ENCODE measurements around the gene ZNF511.

DNA sequence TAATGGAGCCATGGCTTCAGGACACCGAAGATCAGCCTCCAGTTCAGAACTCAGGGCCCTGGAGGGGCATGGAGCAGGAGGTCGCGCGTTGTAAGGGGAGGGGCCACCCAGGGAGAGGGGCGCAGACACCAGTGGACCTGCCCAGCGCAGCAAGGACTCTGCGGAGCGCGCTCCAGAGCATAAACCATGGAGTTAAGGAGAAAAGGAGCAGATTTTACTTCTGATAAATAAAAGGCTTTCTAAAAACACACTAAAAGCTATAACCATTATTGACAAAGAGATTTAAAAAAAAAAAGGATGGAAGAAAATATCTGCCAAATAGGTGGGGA is 17.5 kb downstream of the ZNF511 start:
- TF ChIP-seq CREB1 (CRISPR knock-in tag; IDR thresholded peaks at IDR 0.05) = no peak
- TF ChIP-seq, protein P1, sequence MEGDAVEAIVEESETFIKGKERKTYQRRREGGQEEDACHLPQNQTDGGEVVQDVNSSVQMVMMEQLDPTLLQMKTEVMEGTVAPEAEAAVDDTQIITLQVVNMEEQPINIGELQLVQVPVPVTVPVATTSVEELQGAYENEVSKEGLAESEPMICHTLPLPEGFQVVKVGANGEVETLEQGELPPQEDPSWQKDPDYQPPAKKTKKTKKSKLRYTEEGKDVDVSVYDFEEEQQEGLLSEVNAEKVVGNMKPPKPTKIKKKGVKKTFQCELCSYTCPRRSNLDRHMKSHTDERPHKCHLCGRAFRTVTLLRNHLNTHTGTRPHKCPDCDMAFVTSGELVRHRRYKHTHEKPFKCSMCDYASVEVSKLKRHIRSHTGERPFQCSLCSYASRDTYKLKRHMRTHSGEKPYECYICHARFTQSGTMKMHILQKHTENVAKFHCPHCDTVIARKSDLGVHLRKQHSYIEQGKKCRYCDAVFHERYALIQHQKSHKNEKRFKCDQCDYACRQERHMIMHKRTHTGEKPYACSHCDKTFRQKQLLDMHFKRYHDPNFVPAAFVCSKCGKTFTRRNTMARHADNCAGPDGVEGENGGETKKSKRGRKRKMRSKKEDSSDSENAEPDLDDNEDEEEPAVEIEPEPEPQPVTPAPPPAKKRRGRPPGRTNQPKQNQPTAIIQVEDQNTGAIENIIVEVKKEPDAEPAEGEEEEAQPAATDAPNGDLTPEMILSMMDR (IDR thresholded peaks at IDR 0.05) = no peak
- TF ChIP-seq, protein P2, sequence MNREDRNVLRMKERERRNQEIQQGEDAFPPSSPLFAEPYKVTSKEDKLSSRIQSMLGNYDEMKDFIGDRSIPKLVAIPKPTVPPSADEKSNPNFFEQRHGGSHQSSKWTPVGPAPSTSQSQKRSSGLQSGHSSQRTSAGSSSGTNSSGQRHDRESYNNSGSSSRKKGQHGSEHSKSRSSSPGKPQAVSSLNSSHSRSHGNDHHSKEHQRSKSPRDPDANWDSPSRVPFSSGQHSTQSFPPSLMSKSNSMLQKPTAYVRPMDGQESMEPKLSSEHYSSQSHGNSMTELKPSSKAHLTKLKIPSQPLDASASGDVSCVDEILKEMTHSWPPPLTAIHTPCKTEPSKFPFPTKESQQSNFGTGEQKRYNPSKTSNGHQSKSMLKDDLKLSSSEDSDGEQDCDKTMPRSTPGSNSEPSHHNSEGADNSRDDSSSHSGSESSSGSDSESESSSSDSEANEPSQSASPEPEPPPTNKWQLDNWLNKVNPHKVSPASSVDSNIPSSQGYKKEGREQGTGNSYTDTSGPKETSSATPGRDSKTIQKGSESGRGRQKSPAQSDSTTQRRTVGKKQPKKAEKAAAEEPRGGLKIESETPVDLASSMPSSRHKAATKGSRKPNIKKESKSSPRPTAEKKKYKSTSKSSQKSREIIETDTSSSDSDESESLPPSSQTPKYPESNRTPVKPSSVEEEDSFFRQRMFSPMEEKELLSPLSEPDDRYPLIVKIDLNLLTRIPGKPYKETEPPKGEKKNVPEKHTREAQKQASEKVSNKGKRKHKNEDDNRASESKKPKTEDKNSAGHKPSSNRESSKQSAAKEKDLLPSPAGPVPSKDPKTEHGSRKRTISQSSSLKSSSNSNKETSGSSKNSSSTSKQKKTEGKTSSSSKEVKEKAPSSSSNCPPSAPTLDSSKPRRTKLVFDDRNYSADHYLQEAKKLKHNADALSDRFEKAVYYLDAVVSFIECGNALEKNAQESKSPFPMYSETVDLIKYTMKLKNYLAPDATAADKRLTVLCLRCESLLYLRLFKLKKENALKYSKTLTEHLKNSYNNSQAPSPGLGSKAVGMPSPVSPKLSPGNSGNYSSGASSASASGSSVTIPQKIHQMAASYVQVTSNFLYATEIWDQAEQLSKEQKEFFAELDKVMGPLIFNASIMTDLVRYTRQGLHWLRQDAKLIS (CRISPR knock-in tag; IDR thresholded peaks at IDR 0.05; ENCODE audit: borderline replicate concordance) = no peak
- TF ChIP-seq, protein P3, sequence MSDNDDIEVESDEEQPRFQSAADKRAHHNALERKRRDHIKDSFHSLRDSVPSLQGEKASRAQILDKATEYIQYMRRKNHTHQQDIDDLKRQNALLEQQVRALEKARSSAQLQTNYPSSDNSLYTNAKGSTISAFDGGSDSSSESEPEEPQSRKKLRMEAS (CRISPR knock-in tag; IDR thresholded peaks at IDR 0.05) = no peak
- TF ChIP-seq, protein P4, sequence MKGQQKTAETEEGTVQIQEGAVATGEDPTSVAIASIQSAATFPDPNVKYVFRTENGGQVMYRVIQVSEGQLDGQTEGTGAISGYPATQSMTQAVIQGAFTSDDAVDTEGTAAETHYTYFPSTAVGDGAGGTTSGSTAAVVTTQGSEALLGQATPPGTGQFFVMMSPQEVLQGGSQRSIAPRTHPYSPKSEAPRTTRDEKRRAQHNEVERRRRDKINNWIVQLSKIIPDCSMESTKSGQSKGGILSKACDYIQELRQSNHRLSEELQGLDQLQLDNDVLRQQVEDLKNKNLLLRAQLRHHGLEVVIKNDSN (CRISPR knock-in tag; IDR thresholded peaks at IDR 0.05) = no peak
- no peak for TF ChIP-seq SP1 (CRISPR knock-in tag; conservative IDR thresholded peaks at IDR 0.05)
